Brain pericyte (primary cell): ENCODE data around the gene TNRC18.

Experiments used
- DNase-seq: peaks from one replicate; pipeline ENCODE4 v3.0.0-alpha.2; 2012; ENCODE audit warnings: low read depth, low spot score

Gene TNRC18

GRCh38 chr7:5404421-5404826, 19.2 kb downstream of the TNRC18 start:
- no peak for DNase-seq

- no peak for DNase-seq
Measured at GRCh38 chr7:5403442-5403841, 20.2 kb downstream of the TNRC18 start.

GRCh38 chr7:5397736-5398135, 25.9 kb downstream of the TNRC18 start:
- no peak for DNase-seq

- no peak for DNase-seq
Measured at GRCh38 chr7:5396999-5397663, 26.5 kb downstream of the TNRC18 start.

- no peak for DNase-seq
Measured at GRCh38 chr7:5396542-5396941, 27.1 kb downstream of the TNRC18 start.

- no peak for DNase-seq
Measured at GRCh38 chr7:5395246-5395645, 28.4 kb downstream of the TNRC18 start.

- DNase-seq, result no peak
Measured at GRCh38 chr7:5394264-5395105, 29.1 kb downstream of the TNRC18 start.

GRCh38 chr7:5393748-5394147, 29.9 kb downstream of the TNRC18 start:
- no peak for DNase-seq

GRCh38 chr7:5393328-5393727, 30.3 kb downstream of the TNRC18 start:
- DNase-seq, result no peak

GRCh38 chr7:5390918-5391317, 32.7 kb downstream of the TNRC18 start:
- DNase-seq, result no peak

GRCh38 chr7:5388905-5389433, 34.7 kb downstream of the TNRC18 start:
- DNase-seq, result no peak

- DNase-seq, result no peak
Measured at GRCh38 chr7:5388273-5388901, 35.2 kb downstream of the TNRC18 start.

GRCh38 chr7:5387711-5388245, 35.9 kb downstream of the TNRC18 start:
- DNase-seq, result no peak

- DNase-seq, result no peak
Measured at GRCh38 chr7:5384618-5385017, 39.0 kb downstream of the TNRC18 start.

- no peak for DNase-seq
Measured at GRCh38 chr7:5383314-5384098, 40.1 kb downstream of the TNRC18 start.

- no peak for DNase-seq
Measured at GRCh38 chr7:5382281-5382892, 41.2 kb downstream of the TNRC18 start.

- DNase-seq, result no peak
Measured at GRCh38 chr7:5381071-5381772, 42.4 kb downstream of the TNRC18 start.

GRCh38 chr7:5380350-5381070, 43.1 kb downstream of the TNRC18 start:
- DNase-seq, result no peak

- no peak for DNase-seq
Measured at GRCh38 chr7:5379546-5379945, 44.1 kb downstream of the TNRC18 start.

GRCh38 chr7:5377816-5378215, 45.8 kb downstream of the TNRC18 start:
- DNase-seq, result no peak
